ENCODE measurements around the gene LDLRAD4.

Gene LDLRAD4

GRCh38 chr18:13390196-13390595 is 171.6 kb downstream of the LDLRAD4 start:
- no peak for TF ChIP-seq CTCF (IDR thresholded peaks at IDR 0.05)

- TF ChIP-seq CTCF (IDR thresholded peaks at IDR 0.05), result no peak
Measured at GRCh38 chr18:13390711-13391110, 172.2 kb downstream of the LDLRAD4 start.

GRCh38 chr18:13392029-13392750 is 173.6 kb downstream of the LDLRAD4 start:
- TF ChIP-seq CTCF (IDR thresholded peaks at IDR 0.05), result no peak

- TF ChIP-seq CTCF (IDR thresholded peaks at IDR 0.05), result no peak
Measured at GRCh38 chr18:13392899-13393298, 174.3 kb downstream of the LDLRAD4 start.

GRCh38 chr18:13393338-13393737 is 174.8 kb downstream of the LDLRAD4 start:
- no peak for TF ChIP-seq CTCF (IDR thresholded peaks at IDR 0.05)

- no peak for TF ChIP-seq CTCF (IDR thresholded peaks at IDR 0.05)
Measured at GRCh38 chr18:13394801-13395200, 176.2 kb downstream of the LDLRAD4 start.

GRCh38 chr18:13395577-13395976 is 177.0 kb downstream of the LDLRAD4 start:
- TF ChIP-seq CTCF (IDR thresholded peaks at IDR 0.05), result no peak
